Forelimb muscle (tissue), 1 donor: Measurements from ENCODE around the gene CELA3B. TPM values are rescaled to one million over a fixed set of nuclear protein-coding genes. Genes with fewer than 3 reads are reported as not detected.
"Not testable (repeated sequence)": the region's sequence is repeated elsewhere in the genome, so short reads cannot be mapped to it uniquely, and the experiment has no call there.

Experiments
- DNase-seq: peaks from one replicate; pipeline ENCODE4 v3.0.0-alpha.2; 2013; ENCODE audit warnings: low read depth
- polyA plus RNA-seq: library from polyadenylated mRNA; unstranded; fragments of 120-200 nt; gene quantifications from one replicate; pipeline ENCODE4 v1.2.1, GENCODE V29; 2013; ENCODE audit not compliant: insufficient read length

Gene CELA3B
- polyA plus RNA-seq, 1 donor, result not detected

DNA sequence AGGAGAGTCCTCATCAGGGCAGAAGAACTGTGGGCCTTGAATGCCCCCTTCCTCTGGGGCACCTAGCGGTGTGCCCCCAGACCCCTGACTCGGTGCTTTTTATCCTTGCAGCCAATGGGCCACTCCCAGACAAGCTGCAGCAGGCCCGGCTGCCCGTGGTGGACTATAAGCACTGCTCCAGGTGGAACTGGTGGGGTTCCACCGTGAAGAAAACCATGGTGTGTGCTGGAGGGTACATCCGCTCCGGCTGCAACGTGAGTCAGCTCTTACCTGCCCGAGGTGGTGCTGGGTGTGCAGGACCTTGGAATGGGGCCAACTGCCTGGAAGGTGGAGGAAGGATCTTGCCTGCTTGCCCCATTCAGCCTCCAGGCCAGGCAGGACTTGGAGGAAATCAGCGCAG, 30.4 kb downstream of the CELA3B start:
- DNase-seq, result not testable (repeated sequence)

DNA sequence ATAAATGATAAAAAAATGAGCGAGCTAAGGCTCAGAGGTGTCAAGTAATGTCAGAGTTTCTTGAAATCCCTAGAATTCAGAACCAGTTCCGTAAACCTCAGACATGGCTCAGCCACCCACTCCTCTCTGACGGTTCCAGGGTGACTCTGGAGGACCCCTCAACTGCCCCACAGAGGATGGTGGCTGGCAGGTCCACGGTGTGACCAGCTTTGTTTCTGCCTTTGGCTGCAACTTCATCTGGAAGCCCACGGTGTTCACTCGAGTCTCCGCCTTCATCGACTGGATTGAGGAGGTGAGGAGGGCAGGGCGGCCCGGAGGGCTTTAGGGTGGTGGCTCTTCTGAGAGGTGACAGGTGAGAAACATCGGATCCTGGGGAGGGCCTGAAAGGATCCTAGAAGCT, 32.7 kb downstream of the CELA3B start:
- DNase-seq, result not testable (repeated sequence)

DNA sequence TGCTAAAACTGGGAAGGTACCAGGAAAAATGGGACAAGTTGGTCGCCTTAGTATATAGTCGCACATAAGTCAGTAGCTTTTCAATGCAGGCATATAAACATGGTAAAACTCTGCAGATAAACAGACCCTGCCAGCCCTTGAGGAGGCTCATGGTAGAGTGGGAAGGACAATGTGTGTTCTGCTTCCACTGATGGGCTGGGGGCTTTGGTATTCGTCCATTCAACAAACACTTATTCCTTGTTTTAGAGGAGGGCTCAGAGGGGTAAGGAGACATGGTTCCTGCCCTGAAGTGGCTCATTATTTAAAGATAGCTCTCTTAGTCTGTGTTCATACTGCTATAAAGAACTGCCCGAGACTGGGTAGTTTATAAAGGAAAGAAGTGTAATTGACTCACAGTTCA, 35.9 kb downstream of the CELA3B start:
- DNase-seq, result not testable (repeated sequence)

DNA sequence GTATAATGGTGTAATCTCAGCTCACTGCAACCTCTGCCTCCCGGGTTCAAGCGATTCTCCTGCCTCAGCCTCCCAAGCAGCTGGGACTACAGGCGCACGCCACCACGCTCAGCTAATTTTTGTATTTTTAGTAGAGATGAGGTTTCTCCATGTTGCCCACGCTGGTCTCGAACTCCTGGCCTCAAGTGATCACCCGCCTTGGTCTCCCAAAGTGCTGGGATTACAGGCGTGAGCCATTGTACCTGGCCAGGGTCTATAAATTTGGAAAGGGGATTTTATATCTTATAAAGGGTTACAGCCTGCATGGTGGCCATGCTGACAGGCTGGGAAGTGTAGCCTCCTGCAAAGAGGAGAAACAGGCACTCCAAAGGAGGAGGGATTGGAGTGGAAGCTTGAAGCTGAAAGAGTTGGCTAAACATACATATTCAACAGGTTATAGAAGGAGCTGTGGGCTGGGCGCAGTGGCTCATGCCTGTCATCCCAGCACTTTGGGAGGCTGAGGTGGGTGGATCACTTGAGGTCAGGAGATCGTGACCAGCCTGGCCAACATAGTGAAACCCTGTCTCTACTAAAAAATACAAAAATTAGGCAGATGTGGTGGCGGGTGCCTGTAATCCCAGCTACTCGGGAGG, 37.9 kb downstream of the CELA3B start:
- not testable (repeated sequence) for DNase-seq

DNA sequence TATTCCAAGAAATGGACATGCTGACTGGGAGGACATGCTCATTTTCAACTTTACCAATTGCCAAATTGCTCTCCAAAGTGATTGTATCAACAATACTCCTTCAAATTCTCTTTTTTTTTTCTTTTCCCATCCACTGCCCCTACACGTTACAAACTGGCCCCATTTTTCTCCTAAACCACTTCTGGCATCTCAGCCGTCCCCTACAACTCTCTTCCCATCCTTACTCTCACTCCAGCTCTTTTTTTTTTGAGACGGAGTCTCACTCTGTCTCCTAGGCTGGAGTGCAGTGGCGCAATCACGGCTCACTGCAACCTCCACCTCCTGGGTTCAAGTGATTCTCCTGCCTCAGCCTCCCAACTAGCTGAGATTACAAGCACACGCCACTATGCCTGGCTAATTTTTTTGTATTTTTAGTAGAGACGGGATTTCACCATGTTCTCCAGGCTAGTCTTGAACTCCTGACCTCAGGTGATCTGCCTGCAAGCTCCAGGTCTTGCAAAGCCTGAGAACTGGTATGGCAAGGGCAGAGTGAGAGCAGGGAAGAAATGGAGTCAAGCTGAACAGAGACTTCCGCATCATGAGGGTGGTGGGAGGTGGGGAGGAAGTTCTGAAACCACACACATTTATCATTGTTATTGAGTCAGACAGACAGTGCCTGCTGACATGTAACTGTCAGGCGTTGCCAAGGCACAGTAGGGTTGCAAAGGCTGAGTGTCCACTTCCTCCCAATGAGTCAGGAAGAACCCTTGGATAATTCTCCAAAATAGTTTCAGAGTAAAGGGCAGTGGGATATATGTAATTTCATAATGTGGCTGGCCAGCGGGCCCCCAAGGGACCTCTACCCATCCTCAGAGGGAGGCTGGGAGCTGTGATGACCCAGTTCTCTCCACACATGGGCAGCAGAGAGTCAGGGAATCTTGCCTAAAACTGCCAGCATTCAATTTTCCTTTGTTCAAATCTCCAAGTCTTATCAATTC, 42.0 kb downstream of the CELA3B start:
- DNase-seq, result no peak

DNA sequence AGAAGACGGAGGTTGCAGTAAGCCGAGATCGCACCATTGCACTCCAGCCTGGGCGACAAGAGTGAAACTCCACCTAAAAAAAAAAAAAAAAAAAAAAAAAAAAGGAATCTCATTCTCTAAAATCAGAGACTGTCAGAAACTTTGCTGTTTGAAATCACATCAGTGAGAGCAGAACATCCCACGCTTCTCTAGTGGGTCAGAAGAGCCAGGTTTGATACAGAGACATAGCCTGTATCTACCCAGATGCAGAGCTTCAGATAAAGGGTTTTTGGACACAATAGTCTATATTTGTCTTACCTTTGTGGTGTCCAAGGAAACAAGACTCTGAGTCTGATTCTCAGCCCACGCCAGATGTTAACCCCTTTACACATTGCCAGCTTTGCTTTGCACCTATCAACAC, 44.2 kb downstream of the CELA3B start:
- no peak for DNase-seq

DNA sequence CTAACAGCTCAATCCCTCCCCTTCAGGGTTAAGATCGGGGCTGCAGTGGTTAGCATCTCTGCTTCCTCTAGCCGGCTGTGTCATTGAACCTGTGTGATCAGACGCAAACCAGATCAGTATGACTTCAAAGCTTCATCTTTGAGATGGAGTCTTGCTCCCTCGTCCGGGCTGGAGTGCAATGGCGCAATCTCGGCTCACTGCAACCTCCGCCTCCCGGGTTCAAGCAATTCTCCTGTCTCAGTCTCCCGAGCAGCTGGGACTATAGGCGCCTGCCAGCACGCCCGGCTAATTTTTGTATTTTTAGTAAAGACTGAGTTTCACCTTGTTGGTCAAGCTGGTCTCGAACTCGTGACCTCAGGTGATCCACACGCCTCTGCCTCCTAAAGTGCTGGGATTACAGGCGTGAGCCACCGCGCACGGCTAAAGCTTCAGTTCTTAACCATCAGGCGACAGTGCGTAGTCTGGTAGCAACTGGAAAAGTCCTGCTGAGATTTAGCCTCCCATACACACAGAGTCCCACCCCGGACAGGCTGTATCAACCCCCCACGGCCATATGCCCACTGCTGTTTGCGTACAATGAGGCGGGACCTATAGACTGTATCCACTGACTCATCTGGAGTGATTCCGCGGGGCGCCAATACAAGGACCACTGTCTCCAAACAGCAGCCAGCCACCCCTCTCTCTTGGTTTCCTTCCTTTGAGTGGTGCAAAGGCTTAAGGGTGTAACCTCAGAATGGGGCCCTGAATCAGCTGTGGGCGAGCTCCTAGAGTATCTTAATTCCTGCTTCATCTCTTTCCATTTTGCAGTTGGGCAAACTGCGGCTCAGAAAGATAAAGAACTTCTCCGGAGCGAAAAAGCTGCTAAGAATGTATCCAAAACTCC, 47.9 kb downstream of the CELA3B start:
- no peak for DNase-seq

DNA sequence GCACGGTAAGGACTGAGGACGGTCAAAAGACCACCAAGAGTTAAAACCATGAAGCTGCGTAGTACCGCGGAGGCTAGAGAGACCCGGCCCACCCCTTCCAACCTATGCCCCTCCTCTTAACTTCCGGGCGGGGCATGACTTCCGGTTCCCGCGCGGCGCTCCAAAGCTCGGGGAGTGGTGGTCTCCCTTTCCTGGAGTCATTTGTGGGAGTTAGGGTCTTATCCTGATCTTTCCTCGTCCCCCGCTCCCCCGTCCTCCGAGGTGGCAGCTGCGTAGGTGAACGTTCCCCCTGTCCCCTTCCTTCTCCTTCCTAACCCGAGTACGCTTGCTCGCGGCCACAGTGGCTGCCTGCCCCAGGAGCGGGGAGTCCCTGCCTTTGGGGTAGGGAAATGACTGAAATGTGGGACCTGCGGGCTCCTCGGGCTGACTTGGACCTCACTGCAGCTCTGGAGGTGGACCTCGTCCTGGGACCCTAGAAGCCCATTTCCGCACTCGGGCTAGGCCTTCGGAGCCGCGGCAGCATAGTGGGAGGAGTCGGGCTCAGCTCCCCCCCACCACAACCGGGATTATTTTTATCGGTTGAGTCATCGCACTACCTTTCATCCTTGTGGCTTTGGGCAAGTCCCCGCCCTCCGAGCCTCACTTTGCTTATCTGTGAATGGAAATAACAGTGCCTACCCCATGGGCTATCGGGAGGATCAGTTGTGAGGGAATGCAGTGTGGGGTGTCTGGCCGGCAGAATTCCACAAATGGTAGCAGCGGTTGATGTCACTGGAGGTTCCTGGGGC, 48.7 kb downstream of the CELA3B start:
- DNase-seq, result peak; percentile 76

DNA sequence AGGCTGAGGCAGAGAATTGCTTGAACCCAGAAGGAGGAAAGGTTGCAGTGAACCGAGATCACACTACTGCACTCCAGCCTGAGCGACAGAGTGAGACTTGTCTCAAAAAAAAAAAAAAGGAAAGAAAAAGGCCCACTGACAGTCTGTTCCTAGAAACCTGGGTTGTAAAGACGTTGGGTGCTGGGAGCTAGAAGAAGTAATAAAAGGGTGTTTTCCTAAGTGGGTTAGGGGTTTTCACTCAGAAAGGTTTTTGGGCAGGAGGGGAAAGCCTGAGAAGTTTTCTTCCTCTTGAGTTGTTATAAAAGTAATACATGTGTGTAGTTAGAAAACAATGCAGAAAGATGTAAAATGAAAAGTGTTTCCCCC, 50.1 kb downstream of the CELA3B start:
- DNase-seq, result no peak

DNA sequence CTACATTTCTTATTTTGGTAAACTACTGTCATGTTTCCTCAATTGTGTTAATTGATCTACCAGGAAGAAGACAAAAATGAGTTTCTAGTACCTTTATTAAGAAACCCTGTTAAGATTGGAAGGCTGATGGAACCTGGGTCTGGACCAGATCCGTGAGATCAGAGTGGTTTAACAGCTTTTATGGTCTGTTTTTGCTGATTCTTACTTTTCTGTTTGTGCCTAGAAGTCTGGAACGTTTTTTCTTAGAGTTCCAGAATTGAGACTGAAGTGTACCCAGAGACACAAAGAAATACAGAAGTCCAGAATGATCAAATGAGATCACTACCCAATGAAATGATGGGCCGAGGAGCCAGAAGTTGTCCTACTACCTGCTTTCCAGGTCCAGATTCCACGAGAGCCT, 53.2 kb downstream of the CELA3B start:
- DNase-seq, result no peak

DNA sequence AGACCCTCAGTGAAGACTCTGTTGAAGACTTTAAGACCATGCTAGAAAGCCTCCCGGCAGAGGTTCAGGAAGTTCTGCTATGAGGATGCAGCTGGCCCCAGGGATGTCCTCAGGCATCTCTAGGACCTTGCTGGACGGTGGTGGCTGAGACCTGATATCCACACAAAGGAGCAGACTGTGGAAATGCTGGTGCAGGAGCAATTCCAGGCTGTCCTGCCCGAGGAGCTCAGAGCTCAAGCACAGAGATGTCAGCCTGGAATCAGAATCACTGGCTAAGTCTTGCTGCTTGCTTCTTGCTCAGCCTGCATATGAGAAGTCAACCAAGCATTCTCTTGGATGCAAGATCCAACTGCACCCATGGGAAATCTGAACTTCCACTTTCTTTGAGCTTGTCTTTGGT, 53.7 kb downstream of the CELA3B start:
- DNase-seq, result no peak

DNA sequence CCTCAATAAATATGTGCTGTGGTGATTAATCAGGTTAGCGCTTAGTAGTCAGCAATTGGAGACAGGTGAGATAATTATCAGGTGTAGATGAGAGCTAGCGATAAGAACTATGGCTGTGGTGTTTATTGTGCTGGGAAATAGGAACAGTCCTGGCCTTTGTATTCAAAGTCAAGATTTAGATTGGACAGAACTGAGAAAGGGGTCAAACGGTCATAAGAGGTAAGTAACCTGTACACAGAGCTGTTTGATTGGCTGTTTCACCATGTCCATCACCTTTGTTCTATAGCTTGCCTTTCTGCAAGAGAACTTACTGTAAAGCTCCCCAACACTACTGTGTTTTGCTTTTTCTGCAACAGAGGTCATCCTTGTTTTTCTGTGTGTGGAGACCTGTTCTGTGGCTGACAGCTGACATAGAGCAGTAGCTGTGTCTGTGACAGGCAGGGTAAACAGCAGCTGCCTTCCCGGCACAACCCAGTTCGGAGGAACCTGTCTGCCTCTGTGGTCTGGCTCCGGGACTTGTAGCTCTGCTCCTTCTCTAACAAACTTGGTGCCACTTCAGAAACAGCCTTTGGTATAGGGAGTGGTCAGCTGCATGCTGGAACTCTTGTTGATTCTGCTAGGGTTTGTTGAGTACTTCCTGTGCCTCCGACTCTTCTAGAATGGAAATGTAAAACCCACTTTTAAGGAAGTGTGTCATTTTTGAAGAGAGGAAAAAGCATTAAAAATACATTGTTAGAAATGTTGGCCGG, 54.6 kb downstream of the CELA3B start:
- no peak for DNase-seq

DNA sequence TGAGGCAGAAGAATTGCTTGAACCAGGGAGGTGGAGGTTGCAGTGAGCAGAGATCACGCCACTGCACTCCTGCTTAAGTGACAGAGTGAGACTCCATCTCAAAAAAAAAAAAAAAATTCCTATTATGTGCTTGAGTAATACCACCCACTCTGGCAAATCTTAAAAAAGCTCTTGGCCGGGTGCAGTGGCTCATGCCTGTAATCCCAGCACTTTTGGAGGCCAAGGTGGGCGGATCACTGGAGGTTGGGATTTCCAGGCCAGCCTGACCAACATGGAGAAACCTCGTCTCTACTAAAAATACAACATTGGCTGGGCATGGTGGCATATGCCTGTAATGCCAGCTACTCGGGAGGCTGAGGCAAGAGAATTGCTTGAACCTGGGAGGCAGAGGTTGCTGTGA, 58.0 kb downstream of the CELA3B start:
- DNase-seq, result not testable (repeated sequence)

DNA sequence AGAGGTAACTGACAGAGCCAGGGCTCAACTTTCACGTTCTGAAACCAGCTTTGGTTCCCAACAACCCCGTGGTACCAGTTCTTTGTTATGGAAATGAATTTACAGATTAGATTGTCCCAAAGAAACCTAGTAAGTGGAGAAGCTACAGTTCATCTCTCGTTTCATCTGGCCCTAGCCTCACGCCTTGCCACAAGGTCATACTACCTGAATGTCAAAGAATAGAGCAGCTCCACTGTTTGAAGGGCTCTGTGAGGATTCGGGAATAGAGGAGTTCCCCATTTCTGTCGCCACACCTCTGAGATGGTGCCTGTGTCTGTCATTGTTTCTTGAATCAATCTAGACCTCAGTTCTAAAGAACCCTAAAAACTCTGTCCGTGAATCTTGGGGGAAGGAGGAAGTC, 60.7 kb downstream of the CELA3B start:
- DNase-seq, result no peak

DNA sequence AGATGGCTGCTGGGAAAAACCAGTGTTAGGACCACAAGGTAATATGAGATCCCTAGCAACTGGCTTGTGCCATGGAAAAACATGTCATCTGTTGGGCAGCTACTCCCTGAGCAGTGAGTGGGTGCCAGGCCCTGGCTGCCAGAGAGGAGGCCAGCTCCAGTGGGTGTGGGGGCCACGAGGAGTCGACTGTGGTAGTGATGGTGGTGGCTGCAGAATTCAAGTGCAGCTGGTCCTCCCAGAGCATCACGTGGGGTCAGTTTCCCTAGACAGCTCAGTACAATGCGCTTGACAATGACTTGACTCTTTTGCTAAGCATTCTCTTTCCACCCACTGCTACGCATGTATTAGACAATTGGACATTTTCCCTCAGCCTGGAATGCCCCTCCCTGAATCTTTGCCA, 61.2 kb downstream of the CELA3B start:
- DNase-seq, result no peak

Other genes starting within 250 kb of the CELA3B start
- 47.4 TPM for gene USP48, start 193.9 kb upstream of the CELA3B start, polyA plus RNA-seq
- 4.3 TPM for gene LDLRAD2, start 164.8 kb upstream of the CELA3B start, polyA plus RNA-seq
- gene HSPG2, start 39.7 kb upstream of the CELA3B start, polyA plus RNA-seq, result 223 TPM
- gene CELA3A, start 24.6 kb downstream of the CELA3B start, polyA plus RNA-seq, result 0.52 TPM
- gene CDC42, start 75.7 kb downstream of the CELA3B start, polyA plus RNA-seq, result 201 TPM
- gene WNT4, start 166.1 kb downstream of the CELA3B start, polyA plus RNA-seq, result 5.3 TPM